ENCODE results near the gene KIF6.
"Not testable (repeated sequence)": the region's sequence is repeated elsewhere in the genome, so short reads cannot be mapped to it uniquely, and the experiment has no call there.

The KIF6 gene, protein sequence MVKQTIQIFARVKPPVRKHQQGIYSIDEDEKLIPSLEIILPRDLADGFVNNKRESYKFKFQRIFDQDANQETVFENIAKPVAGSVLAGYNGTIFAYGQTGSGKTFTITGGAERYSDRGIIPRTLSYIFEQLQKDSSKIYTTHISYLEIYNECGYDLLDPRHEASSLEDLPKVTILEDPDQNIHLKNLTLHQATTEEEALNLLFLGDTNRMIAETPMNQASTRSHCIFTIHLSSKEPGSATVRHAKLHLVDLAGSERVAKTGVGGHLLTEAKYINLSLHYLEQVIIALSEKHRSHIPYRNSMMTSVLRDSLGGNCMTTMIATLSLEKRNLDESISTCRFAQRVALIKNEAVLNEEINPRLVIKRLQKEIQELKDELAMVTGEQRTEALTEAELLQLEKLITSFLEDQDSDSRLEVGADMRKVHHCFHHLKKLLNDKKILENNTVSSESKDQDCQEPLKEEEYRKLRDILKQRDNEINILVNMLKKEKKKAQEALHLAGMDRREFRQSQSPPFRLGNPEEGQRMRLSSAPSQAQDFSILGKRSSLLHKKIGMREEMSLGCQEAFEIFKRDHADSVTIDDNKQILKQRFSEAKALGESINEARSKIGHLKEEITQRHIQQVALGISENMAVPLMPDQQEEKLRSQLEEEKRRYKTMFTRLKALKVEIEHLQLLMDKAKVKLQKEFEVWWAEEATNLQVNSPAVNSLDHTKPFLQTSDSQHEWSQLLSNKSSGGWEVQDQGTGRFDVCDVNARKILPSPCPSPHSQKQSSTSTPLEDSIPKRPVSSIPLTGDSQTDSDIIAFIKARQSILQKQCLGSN

GRCh38 chr6:39724787-39725631, at the start of gene KIF6:
KIF6 (minus strand) TSS chr6:39725408; CDS start chr6:39725310, 98 bp downstream.
- peak; percentile 81 to 84 for DNase-seq

GRCh38 chr6:39773782-39774181, 48.6 kb upstream of the KIF6 start:
- no peak for DNase-seq

GRCh38 chr6:39772559-39773273, 47.5 kb upstream of the KIF6 start:
- DNase-seq: no peak

- DNase-seq: no peak
Observed at GRCh38 chr6:39770446-39770845, 45.2 kb upstream of the KIF6 start.

DNA sequence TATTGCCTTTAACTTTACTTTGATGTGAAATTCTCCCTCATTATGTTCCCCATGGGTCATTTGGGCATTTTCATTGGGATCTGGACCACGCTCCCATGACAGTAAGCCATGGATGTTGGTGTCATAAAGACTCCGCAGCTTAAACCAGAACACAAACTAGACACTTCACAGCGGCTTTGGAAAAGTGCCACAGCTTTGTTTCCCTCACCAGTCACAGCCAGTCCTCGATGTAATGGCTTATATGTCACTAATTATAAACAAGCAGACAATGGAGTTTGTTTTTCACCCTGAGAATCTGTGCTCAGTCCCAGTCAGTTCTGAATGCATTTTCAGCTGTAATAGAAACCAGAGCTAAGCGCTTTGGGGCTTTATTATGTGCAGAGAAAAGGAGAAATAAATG, 43.8 kb upstream of the KIF6 start:
- DNase-seq: no peak

GRCh38 chr6:39765508-39766065, 40.4 kb upstream of the KIF6 start:
- DNase-seq: no peak

GRCh38 chr6:39760226-39760952, 35.2 kb upstream of the KIF6 start:
- DNase-seq: no peak

GRCh38 chr6:39758905-39759605, 33.8 kb upstream of the KIF6 start:
- DNase-seq: no peak

DNA sequence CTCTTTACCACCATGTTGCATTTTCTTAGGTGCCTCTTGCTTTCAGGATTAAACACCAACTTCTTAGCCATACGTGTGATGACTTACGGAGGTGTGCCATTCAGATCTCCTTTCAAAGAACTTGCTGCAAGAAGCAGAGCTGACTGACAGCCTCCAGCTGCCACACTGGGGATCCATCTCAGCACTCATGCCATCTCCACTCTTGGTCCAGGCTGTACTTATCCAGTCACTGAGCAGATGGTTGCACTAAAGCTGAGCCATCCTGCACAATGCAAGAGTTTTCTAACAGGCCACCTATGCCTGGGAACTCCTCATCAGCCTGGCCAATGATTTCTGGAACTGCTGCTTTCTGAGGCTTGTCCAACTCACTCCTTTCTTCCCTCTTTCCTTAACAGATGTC, 31.4 kb upstream of the KIF6 start:
- DNase-seq: no peak

- no peak for DNase-seq
Observed at GRCh38 chr6:39755231-39755630, 30.0 kb upstream of the KIF6 start.

GRCh38 chr6:39754514-39755115, 29.4 kb upstream of the KIF6 start:
- no peak for DNase-seq

- no peak for DNase-seq
Observed at GRCh38 chr6:39753725-39754045, 28.5 kb upstream of the KIF6 start.

GRCh38 chr6:39752835-39753724, 27.9 kb upstream of the KIF6 start:
- no peak for DNase-seq

DNA sequence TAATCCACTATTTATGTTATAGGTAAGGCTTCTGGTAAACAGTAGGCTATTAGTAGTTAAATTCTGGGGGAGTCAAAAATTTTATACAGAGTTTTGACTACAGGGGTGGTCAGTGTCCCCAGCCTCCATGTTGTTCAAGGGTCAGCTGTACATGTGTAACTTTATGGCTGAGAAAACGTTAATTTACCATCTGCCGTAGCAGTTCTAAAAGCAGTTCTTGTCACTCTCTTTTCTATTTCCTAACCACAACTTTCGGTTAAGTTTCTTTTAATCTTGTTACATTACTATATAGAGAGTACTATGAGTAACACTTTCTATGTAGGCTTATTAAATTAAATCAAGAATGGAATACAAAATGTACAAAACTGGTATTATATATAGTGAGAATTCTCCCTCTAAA, 21.6 kb upstream of the KIF6 start:
- DNase-seq: no peak

DNA sequence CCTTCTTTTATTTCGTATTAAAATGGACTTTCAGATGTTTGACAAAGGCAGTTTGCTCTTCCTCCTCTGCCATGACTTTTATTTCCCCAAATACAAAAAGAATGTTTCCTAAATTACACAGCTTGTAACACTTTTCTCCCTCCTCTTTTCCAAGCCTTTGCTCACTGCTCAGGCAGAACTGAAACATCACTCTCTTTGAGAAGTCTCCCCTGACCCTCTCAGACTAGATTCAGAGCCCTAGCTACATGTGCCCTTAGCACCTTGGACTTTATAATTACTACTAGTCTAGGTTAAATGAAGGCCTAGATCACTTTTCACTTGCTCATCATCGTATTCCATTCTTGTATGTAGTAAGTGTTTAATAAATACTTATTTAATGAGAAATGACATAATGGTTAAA, 8.5 kb upstream of the KIF6 start:
- no peak for DNase-seq

GRCh38 chr6:39731565-39731964, 6.4 kb upstream of the KIF6 start:
- DNase-seq: no peak

DNA sequence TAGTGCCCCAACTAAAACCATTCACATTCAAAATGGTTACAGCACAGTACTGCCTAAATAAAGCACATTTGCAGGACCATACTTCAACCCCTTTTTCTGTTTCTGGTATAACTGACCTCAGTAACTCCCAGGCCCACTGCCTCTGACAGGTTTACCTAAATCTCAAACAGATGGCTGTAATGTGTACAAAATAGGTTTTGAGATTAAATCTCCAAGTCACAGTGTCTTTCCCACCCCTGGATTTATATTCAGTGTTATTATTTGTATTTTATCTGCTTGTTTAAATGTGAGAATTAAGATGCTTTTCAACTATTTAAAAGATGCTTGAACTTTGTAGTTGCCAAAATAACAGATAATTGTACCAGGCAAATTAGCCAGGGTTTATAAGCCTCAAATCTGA, 4.7 kb upstream of the KIF6 start:
- no peak for DNase-seq

DNA sequence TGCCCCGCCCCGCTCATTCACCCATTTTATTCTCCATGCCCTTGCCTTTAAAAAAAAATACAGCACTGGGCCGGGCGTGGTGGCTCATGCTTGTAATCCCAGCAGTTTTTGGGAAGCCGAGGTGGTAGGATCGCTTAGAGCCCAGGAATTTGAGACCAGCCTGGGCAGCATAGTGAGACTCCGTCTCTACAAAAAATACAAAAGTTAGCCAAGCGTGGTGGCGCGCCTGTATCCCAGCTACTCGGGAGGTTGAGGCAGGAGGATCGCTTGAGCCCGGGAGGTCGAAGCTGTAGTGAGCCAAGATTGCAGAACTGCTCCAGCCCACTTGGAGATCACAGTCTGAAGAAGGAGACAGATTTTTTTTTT, 407 bp upstream of the KIF6 start:
- DNase-seq: no peak

- DNase-seq: not testable (repeated sequence)
Observed at GRCh38 chr6:39723350-39723749, 1.9 kb downstream of the KIF6 start.

DNA sequence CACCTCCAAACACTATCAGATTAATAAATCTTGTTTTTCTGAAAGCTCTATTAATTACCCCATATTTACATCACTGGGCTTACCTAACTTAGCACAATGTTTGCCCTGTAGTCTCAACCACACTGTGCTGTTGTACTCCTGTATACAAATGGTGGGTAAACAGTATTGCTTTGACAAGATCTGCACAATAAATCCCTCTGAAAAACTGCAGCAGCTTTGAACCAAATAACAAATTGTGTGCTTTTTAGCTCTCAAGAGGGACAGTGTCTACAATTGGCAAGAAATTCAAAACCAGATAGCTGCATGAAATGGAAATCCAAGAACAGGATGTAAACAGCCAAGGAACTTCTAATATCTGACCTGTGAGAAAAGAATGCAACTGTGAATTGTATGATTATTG, 10.4 kb downstream of the KIF6 start:
- DNase-seq: no peak
